Naive B cell (primary cell): ENCODE results near the gene SLC13A3. TPM values are rescaled to one million over a fixed set of nuclear protein-coding genes. Genes with fewer than 3 reads are reported as not detected.

Experiments used
- ATAC-seq, 2 donors: fragments of 150-1000 bp; cut with Tn5 transposase; 2 replicates each; pipeline ENCODE4 v1.10.0; 2021; ENCODE audit warnings: low read depth in 2 of 2, mild to moderate bottlenecking in 2 of 2, moderate library complexity in 2 of 2
- DNase-seq: peaks from one replicate; pipeline ENCODE4 v3.0.0; 2022
- H3K27ac Mint-ChIP-seq, 6 donors: one replicate each; pipeline ENCODE4 v1.8.0; 2020 to 2022; ENCODE audit warnings: mild to moderate bottlenecking in 6 of 6, mixed read lengths in 6 of 6, moderate library complexity in 5 of 6, inconsistent platforms in 2 of 6
- H3K27me3 Mint-ChIP-seq, 3 donors: one replicate each; pipeline ENCODE4 v1.8.0; 2021 to 2022; ENCODE audit warnings: mixed read lengths in 3 of 3, mild to moderate bottlenecking in 1 of 3
- H3K36me3 Mint-ChIP-seq, 2 donors: one replicate each; pipeline ENCODE4 v1.8.0; 2020 to 2022; ENCODE audit warnings: mixed read lengths in 2 of 2, inconsistent platforms in 1 of 2, mild to moderate bottlenecking in 1 of 2
- H3K4me1 Mint-ChIP-seq, 3 donors: one replicate each; pipeline ENCODE4 v1.8.0; 2020 to 2022; ENCODE audit warnings: mixed read lengths in 3 of 3, inconsistent platforms in 1 of 3, mild to moderate bottlenecking in 1 of 3, moderate library complexity in 1 of 3
- H3K4me3 Mint-ChIP-seq, 8 donors: one replicate each; pipeline ENCODE4 v1.8.0; 2020 to 2022; ENCODE audit warnings: mild to moderate bottlenecking in 8 of 8, mixed read lengths in 8 of 8, moderate library complexity in 8 of 8, inconsistent platforms in 2 of 8
- H3K9me3 Mint-ChIP-seq, 7 donors: one replicate each; pipeline ENCODE4 v1.8.0; 2020 to 2022; ENCODE audit warnings: mixed read lengths in 7 of 7, mild to moderate bottlenecking in 5 of 7, inconsistent platforms in 2 of 7, moderate library complexity in 1 of 7
- polyA plus RNA-seq, 6 donors: library from polyadenylated mRNA; unstranded; fragments of 300-500 nt; fragmentation: Illumina TruSeq; gene quantifications; one replicate each; pipeline ENCODE4 v1.2.3, GENCODE V29; 2021; ENCODE audit warnings: low read depth in 6 of 6

Gene SLC13A3
- polyA plus RNA-seq, 6 donors from 2014 or later, result 0.53 TPM; not detected in 5

GRCh38 chr20:46543959-46544358, 107.3 kb downstream of the SLC13A3 start:
- ATAC-seq (no peak), DNase-seq (no peak)
- Mint-ChIP-seq H3K9me3 (no peaks in the 10 kb centered on the region), H3K27ac (no peak overlapping the region), H3K36me3 (no peaks in the 10 kb centered on the region), H3K4me1 (peaks cover 5 to 14% (median 9%) of the 10 kb centered on the region in 3 donors), H3K27me3 (peaks cover 7 to 15% (median 9%) of the 10 kb centered on the region in 3 donors), H3K4me3 (no peak overlapping the region)

- Mint-ChIP-seq H3K27ac (no peak overlapping the region), H3K36me3 (no peaks in the 10 kb centered on the region), H3K9me3 (no peaks in the 10 kb centered on the region), H3K4me1 (peaks cover 5 to 14% (median 9%) of the 10 kb centered on the region in 3 donors), H3K27me3 (peaks cover 9 to 24% (median 16%) of the 10 kb centered on the region in 3 donors), H3K4me3 (no peak overlapping the region)
- DNase-seq (no peak), ATAC-seq (no peak)
Observed at GRCh38 chr20:46543033-46543432, 108.2 kb downstream of the SLC13A3 start.

- Mint-ChIP-seq H3K27ac (no peak overlapping the region), H3K27me3 (peaks cover 13 to 37% (median 26%) of the 10 kb centered on the region in 3 donors), H3K4me3 (no peak overlapping the region), H3K9me3 (no peaks in the 10 kb centered on the region), H3K4me1 (peaks cover 5 to 14% (median 9%) of the 10 kb centered on the region in 3 donors), H3K36me3 (no peaks in the 10 kb centered on the region)
- ATAC-seq (no peak), DNase-seq (no peak)
Observed at GRCh38 chr20:46541229-46541935, 109.9 kb downstream of the SLC13A3 start.

- Mint-ChIP-seq H3K9me3 (no peaks in the 10 kb centered on the region), H3K4me3 (no peak overlapping the region), H3K36me3 (no peaks in the 10 kb centered on the region), H3K4me1 (peaks cover 0 to 8% (median 4%) of the 10 kb centered on the region in 3 donors), H3K27ac (no peak overlapping the region), H3K27me3 (peaks cover 17 to 37% (median 30%) of the 10 kb centered on the region in 3 donors)
- ATAC-seq (no peak), DNase-seq (no peak)
Observed at GRCh38 chr20:46539113-46539512, 112.1 kb downstream of the SLC13A3 start.

- Mint-ChIP-seq H3K27me3 (peaks cover 23 to 41% (median 38%) of the 10 kb centered on the region in 3 donors), H3K4me3 (no peak overlapping the region), H3K4me1 (peaks cover 0 to 3% (median 0%) of the 10 kb centered on the region in 3 donors), H3K9me3 (no peaks in the 10 kb centered on the region), H3K36me3 (no peaks in the 10 kb centered on the region), H3K27ac (no peak overlapping the region)
- no peak for DNase-seq
- no peak for ATAC-seq
Observed at GRCh38 chr20:46530640-46531039, 120.6 kb downstream of the SLC13A3 start.

GRCh38 chr20:46523696-46524328, 127.4 kb downstream of the SLC13A3 start:
- no peaks in the 10 kb centered on the region for H3K36me3 Mint-ChIP-seq
- H3K27ac Mint-ChIP-seq, result no peak overlapping the region
- peaks cover 37 to 55% (median 50%) of the 10 kb centered on the region in 3 donors for H3K27me3 Mint-ChIP-seq
- no peak for ATAC-seq
- DNase-seq, result no peak
- H3K9me3 Mint-ChIP-seq, result peaks cover 0 to 2% (median 0%) of the 10 kb centered on the region in 7 donors
- no peak overlapping the region for H3K4me3 Mint-ChIP-seq
- H3K4me1 Mint-ChIP-seq, result no peaks in the 10 kb centered on the region

- Mint-ChIP-seq H3K36me3 (no peaks in the 10 kb centered on the region), H3K9me3 (peaks cover 0 to 2% (median 0%) of the 10 kb centered on the region in 7 donors), H3K27ac (no peak overlapping the region), H3K27me3 (peaks cover 32 to 50% (median 50%) of the 10 kb centered on the region in 3 donors), H3K4me1 (no peaks in the 10 kb centered on the region), H3K4me3 (no peak overlapping the region)
- no peak for ATAC-seq
- no peak for DNase-seq
Observed at GRCh38 chr20:46523108-46523507, 128.2 kb downstream of the SLC13A3 start.

- H3K36me3 Mint-ChIP-seq, result no peaks in the 10 kb centered on the region
- ATAC-seq, result peak in 1 of 2 donors; percentile 41
- no peak overlapping the region for H3K4me3 Mint-ChIP-seq
- H3K9me3 Mint-ChIP-seq, result peaks cover 0 to 2% (median 0%) of the 10 kb centered on the region in 7 donors
- H3K27me3 Mint-ChIP-seq, result peaks cover 19 to 43% (median 40%) of the 10 kb centered on the region in 3 donors
- no peaks in the 10 kb centered on the region for H3K4me1 Mint-ChIP-seq
- peak; percentile 29 for DNase-seq
- H3K27ac Mint-ChIP-seq, result no peak overlapping the region
Observed at GRCh38 chr20:46520976-46521579, 130.2 kb downstream of the SLC13A3 start.

- ATAC-seq (no peak), DNase-seq (no peak)
- H3K27ac Mint-ChIP-seq, result no peak overlapping the region
- peaks cover 18 to 43% (median 39%) of the 10 kb centered on the region in 3 donors for H3K27me3 Mint-ChIP-seq
- H3K9me3 Mint-ChIP-seq, result peaks cover 0 to 2% (median 0%) of the 10 kb centered on the region in 7 donors
- H3K36me3 Mint-ChIP-seq, result no peaks in the 10 kb centered on the region
- H3K4me1 Mint-ChIP-seq, result no peaks in the 10 kb centered on the region
- H3K4me3 Mint-ChIP-seq, result no peak overlapping the region
Observed at GRCh38 chr20:46520540-46520939, 130.7 kb downstream of the SLC13A3 start.

GRCh38 chr20:46519471-46520068, 131.7 kb downstream of the SLC13A3 start:
- Mint-ChIP-seq H3K9me3 (peaks cover 0 to 2% (median 0%) of the 10 kb centered on the region in 7 donors), H3K4me1 (no peaks in the 10 kb centered on the region), H3K36me3 (no peaks in the 10 kb centered on the region), H3K27ac (no peak overlapping the region), H3K4me3 (no peak overlapping the region), H3K27me3 (peaks cover 22 to 43% (median 38%) of the 10 kb centered on the region in 3 donors)
- ATAC-seq (no peak), DNase-seq (no peak)

- H3K4me1 Mint-ChIP-seq, result peaks cover 7 to 9% (median 7%) of the 10 kb centered on the region in 3 donors
- peak; percentile 61 to 68 for ATAC-seq
- H3K36me3 Mint-ChIP-seq, result no peaks in the 10 kb centered on the region
- no peak for DNase-seq
- H3K27me3 Mint-ChIP-seq, result peaks cover 23 to 43% (median 39%) of the 10 kb centered on the region in 3 donors
- H3K4me3 Mint-ChIP-seq, result peak within 1 kb of the TSS; percentile 71 to 90 (median 84)
- H3K27ac Mint-ChIP-seq, result peak within 1 kb of the TSS in 2 of 6 donors; percentile 43 to 75
- H3K9me3 Mint-ChIP-seq, result peaks cover 0 to 3% (median 0%) of the 10 kb centered on the region in 7 donors
Observed at GRCh38 chr20:46512943-46513844, 138.1 kb downstream of the SLC13A3 start, which contains the start of gene ZNF334. Gene ZNF334, minus strand, starts transcription at chr20:46513559. Its CDS starts 1,457 bp downstream, at chr20:46512102.

- no peaks in the 10 kb centered on the region for H3K36me3 Mint-ChIP-seq
- ATAC-seq, result no peak
- peaks cover 22 to 58% (median 50%) of the 10 kb centered on the region in 3 donors for H3K27me3 Mint-ChIP-seq
- DNase-seq, result no peak
- H3K9me3 Mint-ChIP-seq, result peaks cover 0 to 3% (median 0%) of the 10 kb centered on the region in 7 donors
- H3K4me1 Mint-ChIP-seq, result peaks cover 7 to 9% (median 7%) of the 10 kb centered on the region in 3 donors
- H3K4me3 Mint-ChIP-seq, result peak overlapping the region in 1 of 8 donors; percentile 21
- no peak overlapping the region for H3K27ac Mint-ChIP-seq
Observed at GRCh38 chr20:46509523-46509922, 141.7 kb downstream of the SLC13A3 start.
